ENCODE data around the gene VSX2.

DNA sequence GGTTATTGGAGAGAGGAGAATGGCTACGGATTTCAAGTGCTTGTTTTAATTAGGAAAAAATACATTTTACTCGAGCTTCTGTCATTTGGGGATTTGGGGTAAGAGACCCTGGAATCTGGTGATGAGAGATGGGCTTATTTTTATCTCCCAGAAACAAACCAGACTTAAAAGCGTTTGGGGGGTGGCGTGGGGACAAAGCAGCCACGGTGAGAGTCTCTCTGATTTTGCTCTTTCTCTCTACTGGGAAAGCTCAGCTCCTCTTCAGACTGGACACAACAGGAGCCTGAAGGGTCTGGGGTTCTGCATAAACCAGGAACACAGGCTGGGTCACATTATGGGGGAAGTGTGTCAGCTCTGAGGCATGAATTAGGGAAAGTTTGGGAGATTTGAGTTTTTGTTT is 3.8 kb downstream of the VSX2 start:
- TF ChIP-seq YY1 (IDR thresholded peaks at IDR 0.05; ENCODE audit: insufficient read depth, insufficient read length) = no peak
- no peak for TF ChIP-seq SUZ12 (IDR thresholded peaks at IDR 0.05; ENCODE audit: extremely low read depth, insufficient read depth, insufficient read length)
